WTC11 (cell line): ENCODE measurements around the gene MOB2. TPM values are rescaled to one million over a fixed set of nuclear protein-coding genes. Genes with fewer than 3 reads are reported as not detected.

Experiments
- ATAC-seq: fragments of 200-7000 bp; cut with Tn5 transposase; 2 replicates; pipeline ENCODE4 v1.10.0; 2021; ENCODE audit warnings: mild to moderate bottlenecking, moderate library complexity
- CTCF ChIA-PET: fragments of 300-600 bp; sonication (Branson Sonifier 250); formaldehyde crosslinking; loops from one replicate; lab custom pipeline; 2021; ENCODE audit warnings: antibody characterized with exemption; lab: Charles Lee
- POLR2A ChIA-PET: fragments of 350-600 bp; sonication (Branson Sonifier 250); formaldehyde crosslinking; loops from one replicate; lab custom pipeline; 2021; ENCODE audit warnings: antibody characterized with exemption; lab: Charles Lee
- DNase-seq: peaks from one replicate; pipeline ENCODE4 v3.0.0; 2021; ENCODE audit warnings: low spot score
- H3K27ac Mint-ChIP-seq: 2 replicates; pipeline ENCODE4 v1.8.0; 2021; ENCODE audit warnings: mixed read lengths
- H3K27me3 Mint-ChIP-seq: 2 replicates; pipeline ENCODE4 v1.8.0; 2021; ENCODE audit warnings: low read depth, mild to moderate bottlenecking, moderate library complexity, mixed read lengths
- H3K36me3 Mint-ChIP-seq: 2 replicates; pipeline ENCODE4 v1.8.0; 2021; ENCODE audit warnings: mixed read lengths
- H3K4me1 Mint-ChIP-seq: 2 replicates; pipeline ENCODE4 v1.8.0; 2022; ENCODE audit warnings: mixed read lengths
- H3K4me3 Mint-ChIP-seq: 2 replicates; pipeline ENCODE4 v1.8.0; 2021; ENCODE audit warnings: mild to moderate bottlenecking, moderate library complexity, mixed read lengths
- H3K9me3 Mint-ChIP-seq: 2 replicates; pipeline ENCODE4 v1.8.0; 2021; ENCODE audit warnings: mixed read lengths
- ESRRA ChIP-seq: sonication (generic); formaldehyde crosslinking; IDR thresholded peaks from 2 replicates; pipeline ENCODE4 v1.8.1; 2022; ENCODE audit warnings: mild to moderate bottlenecking, missing genetic modification reagents, borderline replicate concordance
- ETV6 ChIP-seq: sonication (generic); formaldehyde crosslinking; IDR thresholded peaks from 2 replicates; pipeline ENCODE4 v1.8.1; 2022; ENCODE audit warnings: mild to moderate bottlenecking, missing genetic modification reagents
- FOXJ3 ChIP-seq: sonication (generic); formaldehyde crosslinking; IDR thresholded peaks from 2 replicates; pipeline ENCODE4 v1.9.0; 2021; ENCODE audit warnings: missing genetic modification reagents, mild to moderate bottlenecking, borderline replicate concordance
- HMGA2 ChIP-seq: fragments of 250-450 bp; sonication (Bioruptor Pico); IDR thresholded peaks from 2 replicates; pipeline ENCODE4 v1.4.0; 2021; ENCODE audit warnings: mild to moderate bottlenecking, moderate library complexity
- NFYB ChIP-seq: sonication (generic); formaldehyde crosslinking; conservative IDR thresholded peaks from 2 replicates; pipeline ENCODE4 v1.8.0; 2022; ENCODE audit warnings: low read depth, missing genetic modification reagents
- OVOL2 ChIP-seq: fragments of 250-450 bp; sonication (Bioruptor Pico); IDR thresholded peaks from 2 replicates; pipeline ENCODE4 v1.9.0; 2021; ENCODE audit warnings: mild to moderate bottlenecking, borderline replicate concordance
- ZNF396 ChIP-seq: fragments of 250-450 bp; sonication (Bioruptor Pico); IDR thresholded peaks from 2 replicates; pipeline ENCODE4 v1.8.0; 2021; ENCODE audit warnings: mild to moderate bottlenecking, moderate library complexity, borderline replicate concordance
- ZNF416 ChIP-seq: fragments of 250-450 bp; sonication (Bioruptor Pico); IDR thresholded peaks from 2 replicates; pipeline ENCODE4 v1.9.0; 2021; ENCODE audit warnings: mild to moderate bottlenecking, inconsistent platforms
- ZNF423 ChIP-seq: fragments of 250-450 bp; sonication (Bioruptor Pico); IDR thresholded peaks from 2 replicates; pipeline ENCODE4 v2.1.2; 2022; ENCODE audit warnings: mild to moderate bottlenecking, moderate library complexity
- total RNA-seq: library from RNA; stranded (reverse); gene quantifications from 3 replicates; pipeline ENCODE4 v1.2.3, GENCODE V29; 2021
- TF ChIP-seq, protein P1 (sequence below): sonication (generic); formaldehyde crosslinking; IDR thresholded peaks from 2 replicates; pipeline ENCODE4 v1.8.0; 2022; ENCODE audit warnings: missing genetic modification reagents
- TF ChIP-seq, protein P2 (sequence below): sonication (generic); formaldehyde crosslinking; IDR thresholded peaks from 2 replicates; pipeline ENCODE4 v1.8.1; 2022; ENCODE audit warnings: missing genetic modification reagents, borderline replicate concordance
- TF ChIP-seq, protein P3 (sequence below): sonication (generic); formaldehyde crosslinking; IDR thresholded peaks from 2 replicates; pipeline ENCODE4 v1.8.1; 2022; ENCODE audit warnings: mild to moderate bottlenecking, moderate library complexity, missing genetic modification reagents
- TF ChIP-seq, protein P4 (sequence below): sonication (generic); formaldehyde crosslinking; IDR thresholded peaks from 2 replicates; pipeline ENCODE4 v1.8.0; 2022; ENCODE audit warnings: mild to moderate bottlenecking, missing genetic modification reagents
- TF ChIP-seq, protein P5 (sequence below): sonication (generic); formaldehyde crosslinking; IDR thresholded peaks from 2 replicates; pipeline ENCODE4 v1.8.0; 2022; ENCODE audit warnings: mild to moderate bottlenecking, missing genetic modification reagents

Gene MOB2
- total RNA-seq, 1 experiment from 2014 or later = 21.7 TPM

DNA sequence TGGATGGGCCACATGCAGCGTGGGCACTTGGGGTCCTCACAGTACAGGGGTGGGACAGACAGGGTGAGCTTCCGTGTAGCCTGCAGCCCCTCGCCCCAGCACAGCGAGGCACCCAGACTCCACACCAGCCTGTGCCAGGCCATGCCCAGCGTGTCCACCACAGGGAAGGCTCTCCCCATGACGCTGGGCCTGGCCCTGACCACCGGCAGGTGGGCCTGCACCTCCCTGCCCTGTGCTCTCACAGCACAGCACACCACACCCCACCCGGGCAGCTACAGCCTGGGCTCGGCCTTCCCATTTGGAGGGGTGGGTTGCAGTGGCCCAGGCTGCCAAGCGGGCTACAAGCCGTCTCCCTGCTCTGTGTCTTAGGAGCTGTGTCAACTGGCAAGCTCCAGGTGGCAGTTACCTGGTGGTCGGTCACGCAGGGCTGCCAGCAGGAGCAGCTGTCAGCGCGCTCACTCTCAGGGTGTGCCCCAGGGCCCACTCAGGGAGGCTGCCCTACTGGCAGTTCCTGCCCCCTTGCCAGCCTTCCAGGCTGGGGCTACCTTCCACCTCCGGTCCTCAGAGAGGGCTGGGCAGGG lies 4.6 kb downstream of the MOB2 start (continued):
- TF ChIP-seq ESRRA (CRISPR knock-in tag) = no peak

DNA sequence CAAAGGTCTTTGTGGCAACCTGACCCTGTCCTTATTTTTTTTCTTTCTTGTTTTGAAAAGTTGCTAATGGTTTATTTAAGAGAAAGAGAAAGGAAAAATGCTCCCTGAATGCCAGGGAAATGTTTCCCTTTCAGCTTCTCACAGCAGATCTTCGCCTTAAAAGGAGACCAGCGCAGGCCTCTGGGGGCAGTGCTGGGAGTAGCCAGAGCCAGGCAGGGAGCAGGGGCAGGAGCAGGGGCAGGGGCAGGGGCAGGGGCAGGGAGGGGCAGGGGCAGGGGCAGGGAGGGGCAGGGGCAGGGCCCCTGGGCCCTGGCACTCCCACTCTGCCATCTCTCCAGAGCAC lies 5.1 kb downstream of the MOB2 start:
- no peak overlapping the region for H3K4me3 Mint-ChIP-seq
- no peaks in the 10 kb centered on the region for H3K9me3 Mint-ChIP-seq
- H3K27ac Mint-ChIP-seq = no peak overlapping the region
- H3K27me3 Mint-ChIP-seq = no peaks in the 10 kb centered on the region
- no peak for DNase-seq
- H3K4me1 Mint-ChIP-seq = 0 out of 2 replicates have a peak, but pooled peaks cover 2% of the 10 kb centered on the region
- ChIA-PET CTCF (interaction anchor here (0.6 to 3.3 kb wide), 10 partner anchors 9 to 42 kb away, joined by 3 to 16 read pairs (median 5); no protein-coding TSS in a partner anchor), POLR2A (interaction anchor here (0.6 kb wide), 1 partner anchor 84 kb away, joined by 3 read pairs; no protein-coding TSS in a partner anchor)
- TF ChIP-seq, protein P1, sequence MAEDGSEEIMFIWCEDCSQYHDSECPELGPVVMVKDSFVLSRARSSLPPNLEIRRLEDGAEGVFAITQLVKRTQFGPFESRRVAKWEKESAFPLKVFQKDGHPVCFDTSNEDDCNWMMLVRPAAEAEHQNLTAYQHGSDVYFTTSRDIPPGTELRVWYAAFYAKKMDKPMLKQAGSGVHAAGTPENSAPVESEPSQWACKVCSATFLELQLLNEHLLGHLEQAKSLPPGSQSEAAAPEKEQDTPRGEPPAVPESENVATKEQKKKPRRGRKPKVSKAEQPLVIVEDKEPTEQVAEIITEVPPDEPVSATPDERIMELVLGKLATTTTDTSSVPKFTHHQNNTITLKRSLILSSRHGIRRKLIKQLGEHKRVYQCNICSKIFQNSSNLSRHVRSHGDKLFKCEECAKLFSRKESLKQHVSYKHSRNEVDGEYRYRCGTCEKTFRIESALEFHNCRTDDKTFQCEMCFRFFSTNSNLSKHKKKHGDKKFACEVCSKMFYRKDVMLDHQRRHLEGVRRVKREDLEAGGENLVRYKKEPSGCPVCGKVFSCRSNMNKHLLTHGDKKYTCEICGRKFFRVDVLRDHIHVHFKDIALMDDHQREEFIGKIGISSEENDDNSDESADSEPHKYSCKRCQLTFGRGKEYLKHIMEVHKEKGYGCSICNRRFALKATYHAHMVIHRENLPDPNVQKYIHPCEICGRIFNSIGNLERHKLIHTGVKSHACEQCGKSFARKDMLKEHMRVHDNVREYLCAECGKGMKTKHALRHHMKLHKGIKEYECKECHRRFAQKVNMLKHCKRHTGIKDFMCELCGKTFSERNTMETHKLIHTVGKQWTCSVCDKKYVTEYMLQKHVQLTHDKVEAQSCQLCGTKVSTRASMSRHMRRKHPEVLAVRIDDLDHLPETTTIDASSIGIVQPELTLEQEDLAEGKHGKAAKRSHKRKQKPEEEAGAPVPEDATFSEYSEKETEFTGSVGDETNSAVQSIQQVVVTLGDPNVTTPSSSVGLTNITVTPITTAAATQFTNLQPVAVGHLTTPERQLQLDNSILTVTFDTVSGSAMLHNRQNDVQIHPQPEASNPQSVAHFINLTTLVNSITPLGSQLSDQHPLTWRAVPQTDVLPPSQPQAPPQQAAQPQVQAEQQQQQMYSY (CRISPR knock-in tag) = no peak
- no peak for TF ChIP-seq FOXJ3 (CRISPR knock-in tag)
- no peak for TF ChIP-seq ETV6 (CRISPR knock-in tag)
- TF ChIP-seq, protein P2, sequence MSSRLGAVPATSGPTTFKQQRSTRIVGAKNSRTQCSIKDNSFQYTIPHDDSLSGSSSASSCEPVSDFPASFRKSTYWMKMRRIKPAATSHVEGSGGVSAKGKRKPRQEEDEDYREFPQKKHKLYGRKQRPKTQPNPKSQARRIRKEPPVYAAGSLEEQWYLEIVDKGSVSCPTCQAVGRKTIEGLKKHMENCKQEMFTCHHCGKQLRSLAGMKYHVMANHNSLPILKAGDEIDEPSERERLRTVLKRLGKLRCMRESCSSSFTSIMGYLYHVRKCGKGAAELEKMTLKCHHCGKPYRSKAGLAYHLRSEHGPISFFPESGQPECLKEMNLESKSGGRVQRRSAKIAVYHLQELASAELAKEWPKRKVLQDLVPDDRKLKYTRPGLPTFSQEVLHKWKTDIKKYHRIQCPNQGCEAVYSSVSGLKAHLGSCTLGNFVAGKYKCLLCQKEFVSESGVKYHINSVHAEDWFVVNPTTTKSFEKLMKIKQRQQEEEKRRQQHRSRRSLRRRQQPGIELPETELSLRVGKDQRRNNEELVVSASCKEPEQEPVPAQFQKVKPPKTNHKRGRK (CRISPR knock-in tag) = no peak
- no peak for TF ChIP-seq NFYB
- H3K36me3 Mint-ChIP-seq = no peaks in the 10 kb centered on the region; the same call in 1 of the 2 replicates
- ATAC-seq = no peak

DNA sequence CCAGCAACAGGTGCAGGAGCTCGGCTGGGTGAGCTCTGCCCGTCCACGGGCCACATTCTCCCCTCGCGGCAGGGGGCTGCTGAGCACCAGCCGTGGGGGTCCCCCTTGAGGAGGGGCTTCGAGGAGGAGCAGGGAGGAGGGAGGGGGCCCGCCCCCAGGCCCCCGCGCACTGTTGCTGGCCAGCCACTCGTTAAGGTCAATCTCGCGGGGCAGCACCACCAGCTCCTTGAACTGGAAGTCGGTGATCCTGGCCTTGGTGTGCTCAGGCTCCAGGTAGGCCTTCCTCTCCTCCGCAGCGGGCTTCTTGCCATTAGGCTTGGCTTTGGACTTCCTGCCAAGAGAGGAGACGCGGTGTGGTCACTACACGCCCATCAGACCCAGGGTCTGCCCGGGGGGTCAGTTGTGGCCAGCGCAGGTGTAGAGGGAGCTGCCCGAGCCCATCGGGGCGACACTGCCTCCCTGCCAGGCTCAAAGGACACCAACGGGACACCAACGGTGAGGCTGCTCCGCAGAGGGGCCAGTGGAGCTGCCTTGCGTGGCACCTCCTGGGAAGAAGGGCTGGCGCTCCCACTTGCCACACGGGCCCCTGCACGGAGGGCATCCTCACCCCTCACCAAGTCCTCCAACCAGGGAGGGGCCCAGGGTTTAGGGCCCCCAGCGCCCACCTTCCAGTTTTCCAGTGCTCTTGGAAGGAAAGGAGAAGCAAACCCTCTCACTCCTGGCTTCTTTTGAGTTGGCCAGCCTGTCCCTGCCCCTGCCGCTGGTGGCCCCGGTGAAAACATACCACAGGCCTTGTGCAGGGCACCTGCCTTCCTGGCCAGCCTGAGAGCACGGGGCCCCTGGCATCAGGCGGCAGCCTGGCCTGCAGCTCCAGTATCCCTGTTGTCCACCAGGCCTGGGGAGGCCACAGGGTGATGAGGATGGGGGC lies 5.8 kb downstream of the MOB2 start:
- Mint-ChIP-seq H3K27ac (no peak overlapping the region), H3K4me3 (no peak overlapping the region), H3K27me3 (no peaks in the 10 kb centered on the region), H3K9me3 (no peaks in the 10 kb centered on the region), H3K36me3 (no peaks in the 10 kb centered on the region; the same call in 1 of the 2 replicates), H3K4me1 (no peaks in the 10 kb centered on the region)
- no peak for TF ChIP-seq HMGA2 (CRISPR knock-in tag)
- ChIA-PET POLR2A (no interaction called here), CTCF (interaction anchor here (0.6 to 3.3 kb wide), 10 partner anchors 10 to 43 kb away, joined by 3 to 16 read pairs (median 5); no protein-coding TSS in a partner anchor)
- ATAC-seq (no peak), DNase-seq (no peak)

DNA sequence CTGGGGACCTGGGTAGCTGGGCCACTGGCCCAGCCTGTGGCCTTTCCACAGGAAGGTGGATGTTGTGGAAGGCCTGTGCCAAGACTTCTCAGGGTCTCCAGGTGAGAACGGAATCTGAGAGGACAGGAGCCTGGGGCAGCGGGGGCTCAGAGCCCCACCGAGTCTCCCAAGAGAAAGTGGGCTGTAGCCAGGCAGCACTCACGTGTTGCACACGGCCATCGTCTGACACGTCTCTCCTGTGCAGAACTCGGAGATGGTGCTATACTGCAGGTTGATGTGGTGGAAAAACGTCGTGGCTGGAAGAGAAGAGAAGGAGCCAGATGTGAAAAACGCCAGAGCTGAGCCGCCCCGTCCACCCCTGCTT lies 6.4 kb downstream of the MOB2 start:
- POLR2A ChIA-PET = no interaction called here
- H3K4me1 Mint-ChIP-seq = no peaks in the 10 kb centered on the region
- no peak for TF ChIP-seq OVOL2
- TF ChIP-seq, protein P3, sequence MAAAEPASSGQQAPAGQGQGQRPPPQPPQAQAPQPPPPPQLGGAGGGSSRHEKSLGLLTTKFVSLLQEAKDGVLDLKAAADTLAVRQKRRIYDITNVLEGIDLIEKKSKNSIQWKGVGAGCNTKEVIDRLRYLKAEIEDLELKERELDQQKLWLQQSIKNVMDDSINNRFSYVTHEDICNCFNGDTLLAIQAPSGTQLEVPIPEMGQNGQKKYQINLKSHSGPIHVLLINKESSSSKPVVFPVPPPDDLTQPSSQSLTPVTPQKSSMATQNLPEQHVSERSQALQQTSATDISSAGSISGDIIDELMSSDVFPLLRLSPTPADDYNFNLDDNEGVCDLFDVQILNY = no peak
- TF ChIP-seq, protein P4, sequence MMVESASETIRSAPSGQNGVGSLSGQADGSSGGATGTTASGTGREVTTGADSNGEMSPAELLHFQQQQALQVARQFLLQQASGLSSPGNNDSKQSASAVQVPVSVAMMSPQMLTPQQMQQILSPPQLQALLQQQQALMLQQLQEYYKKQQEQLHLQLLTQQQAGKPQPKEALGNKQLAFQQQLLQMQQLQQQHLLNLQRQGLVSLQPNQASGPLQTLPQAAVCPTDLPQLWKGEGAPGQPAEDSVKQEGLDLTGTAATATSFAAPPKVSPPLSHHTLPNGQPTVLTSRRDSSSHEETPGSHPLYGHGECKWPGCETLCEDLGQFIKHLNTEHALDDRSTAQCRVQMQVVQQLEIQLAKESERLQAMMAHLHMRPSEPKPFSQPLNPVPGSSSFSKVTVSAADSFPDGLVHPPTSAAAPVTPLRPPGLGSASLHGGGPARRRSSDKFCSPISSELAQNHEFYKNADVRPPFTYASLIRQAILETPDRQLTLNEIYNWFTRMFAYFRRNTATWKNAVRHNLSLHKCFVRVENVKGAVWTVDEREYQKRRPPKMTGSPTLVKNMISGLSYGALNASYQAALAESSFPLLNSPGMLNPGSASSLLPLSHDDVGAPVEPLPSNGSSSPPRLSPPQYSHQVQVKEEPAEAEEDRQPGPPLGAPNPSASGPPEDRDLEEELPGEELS = no peak
- TF ChIP-seq ZNF423 (CRISPR knock-in tag) = no peak
- no peak for TF ChIP-seq ZNF396
- TF ChIP-seq, protein P5, sequence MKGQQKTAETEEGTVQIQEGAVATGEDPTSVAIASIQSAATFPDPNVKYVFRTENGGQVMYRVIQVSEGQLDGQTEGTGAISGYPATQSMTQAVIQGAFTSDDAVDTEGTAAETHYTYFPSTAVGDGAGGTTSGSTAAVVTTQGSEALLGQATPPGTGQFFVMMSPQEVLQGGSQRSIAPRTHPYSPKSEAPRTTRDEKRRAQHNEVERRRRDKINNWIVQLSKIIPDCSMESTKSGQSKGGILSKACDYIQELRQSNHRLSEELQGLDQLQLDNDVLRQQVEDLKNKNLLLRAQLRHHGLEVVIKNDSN (CRISPR knock-in tag) = no peak
- TF ChIP-seq ZNF416 (CRISPR knock-in tag) = no peak
- no peaks in the 10 kb centered on the region for H3K27me3 Mint-ChIP-seq
- H3K4me3 Mint-ChIP-seq = no peak overlapping the region
- H3K9me3 Mint-ChIP-seq = no peaks in the 10 kb centered on the region
- DNase-seq = no peak
- H3K36me3 Mint-ChIP-seq = no peaks in the 10 kb centered on the region; the same call in 1 of the 2 replicates
- no peak for ATAC-seq
- CTCF ChIA-PET = interaction anchor here (1.2 to 3.3 kb wide), 4 partner anchors 25 to 34 kb away, joined by 3 to 16 read pairs (median 6); no protein-coding TSS in a partner anchor
- peak overlapping the region; percentile 60; the same call in 1 of the 2 replicates for H3K27ac Mint-ChIP-seq
